Cardiac fibroblast (primary cell): Measurements from ENCODE around the gene RAB20.
A peak's percentile ranks its signal among the peaks of the same experiment; 100 is the strongest.

Experiments used
- DNase-seq, 2 donors: peaks; one replicate each; pipeline versions ENCODE4 v3.0.0 to v3.0.0-alpha.2; 2010; ENCODE audit warnings: low read depth in 2 of 2
- H3K4me3 ChIP-seq, 2 donors: replicated peaks in 1 of 2; 1 replicate in 1 of 2; 2 replicates in 1 of 2; pipeline ENCODE4 v1.5.1; 2011; ENCODE audit warnings: low read depth in 2 of 2, low read length in 2 of 2, mild to moderate bottlenecking in 2 of 2, moderate library complexity in 1 of 2
- TF ChIP-seq, protein P1 (sequence below): IDR thresholded peaks from one replicate; pipeline ENCODE4 v1.5.1; 2011; ENCODE audit warnings: low read depth, mild to moderate bottlenecking, low read length, inconsistent platforms

The RAB20 gene

GRCh38 chr13:110512198-110512740 lies 49.3 kb downstream of the RAB20 start:
- DNase-seq, result no peak
- TF ChIP-seq, protein P1, sequence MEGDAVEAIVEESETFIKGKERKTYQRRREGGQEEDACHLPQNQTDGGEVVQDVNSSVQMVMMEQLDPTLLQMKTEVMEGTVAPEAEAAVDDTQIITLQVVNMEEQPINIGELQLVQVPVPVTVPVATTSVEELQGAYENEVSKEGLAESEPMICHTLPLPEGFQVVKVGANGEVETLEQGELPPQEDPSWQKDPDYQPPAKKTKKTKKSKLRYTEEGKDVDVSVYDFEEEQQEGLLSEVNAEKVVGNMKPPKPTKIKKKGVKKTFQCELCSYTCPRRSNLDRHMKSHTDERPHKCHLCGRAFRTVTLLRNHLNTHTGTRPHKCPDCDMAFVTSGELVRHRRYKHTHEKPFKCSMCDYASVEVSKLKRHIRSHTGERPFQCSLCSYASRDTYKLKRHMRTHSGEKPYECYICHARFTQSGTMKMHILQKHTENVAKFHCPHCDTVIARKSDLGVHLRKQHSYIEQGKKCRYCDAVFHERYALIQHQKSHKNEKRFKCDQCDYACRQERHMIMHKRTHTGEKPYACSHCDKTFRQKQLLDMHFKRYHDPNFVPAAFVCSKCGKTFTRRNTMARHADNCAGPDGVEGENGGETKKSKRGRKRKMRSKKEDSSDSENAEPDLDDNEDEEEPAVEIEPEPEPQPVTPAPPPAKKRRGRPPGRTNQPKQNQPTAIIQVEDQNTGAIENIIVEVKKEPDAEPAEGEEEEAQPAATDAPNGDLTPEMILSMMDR, result no peak
- H3K4me3 ChIP-seq, result no peak overlapping the region

- H3K4me3 ChIP-seq, result no peak overlapping the region
- TF ChIP-seq, protein P1, result no peak
- no peak for DNase-seq
Observed at GRCh38 chr13:110511509-110512181, 49.9 kb downstream of the RAB20 start.

DNA sequence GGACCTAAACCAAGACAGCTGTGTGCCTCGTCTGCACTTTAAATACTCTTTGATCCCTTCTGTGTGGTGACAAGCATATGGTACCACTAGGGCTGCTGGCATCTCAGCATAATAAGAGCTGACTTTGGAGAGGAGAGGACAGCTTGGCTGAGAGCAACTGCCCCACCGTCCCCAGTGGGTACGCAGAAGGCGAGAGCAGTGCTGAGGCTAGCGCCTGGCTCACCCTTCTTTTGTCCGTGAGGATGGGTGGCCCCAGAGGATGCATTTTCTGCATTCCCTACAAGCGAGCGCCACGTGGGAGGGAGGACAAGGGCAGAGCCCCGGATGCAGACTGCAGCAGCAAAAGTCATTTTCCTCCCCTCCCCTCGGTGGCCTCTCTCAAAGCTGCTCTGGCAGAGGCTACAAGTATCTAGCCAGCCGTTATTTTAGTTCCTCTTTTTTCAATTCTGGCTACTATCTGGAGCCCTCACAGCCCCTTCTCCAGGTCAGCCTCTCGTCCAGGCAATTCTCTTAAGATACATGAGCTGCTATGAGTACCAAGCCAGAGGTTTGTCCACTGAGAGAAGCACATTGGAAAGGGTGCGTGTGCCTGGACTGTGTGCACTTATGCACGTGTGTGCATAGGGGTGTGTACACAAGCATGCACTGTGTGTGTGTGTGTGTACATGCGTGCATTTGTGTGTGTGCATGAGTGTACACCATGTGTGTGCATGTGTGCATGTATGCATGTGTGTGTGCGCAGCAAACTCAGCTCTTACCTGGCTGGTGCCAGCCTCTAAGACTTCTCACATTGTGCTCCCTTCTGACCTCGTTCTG lies 51.3 kb downstream of the RAB20 start:
- no peak for DNase-seq
- H3K4me3 ChIP-seq, result no peak overlapping the region
- TF ChIP-seq, protein P1, result no peak

GRCh38 chr13:110509478-110509926 lies 52.0 kb downstream of the RAB20 start:
- no peak overlapping the region for H3K4me3 ChIP-seq
- TF ChIP-seq, protein P1, result no peak
- no peak for DNase-seq

- no peak for DNase-seq
- TF ChIP-seq, protein P1, result peak; percentile 8
- H3K4me3 ChIP-seq, result no peak overlapping the region
Observed at GRCh38 chr13:110507678-110508381, 53.7 kb downstream of the RAB20 start.

DNA sequence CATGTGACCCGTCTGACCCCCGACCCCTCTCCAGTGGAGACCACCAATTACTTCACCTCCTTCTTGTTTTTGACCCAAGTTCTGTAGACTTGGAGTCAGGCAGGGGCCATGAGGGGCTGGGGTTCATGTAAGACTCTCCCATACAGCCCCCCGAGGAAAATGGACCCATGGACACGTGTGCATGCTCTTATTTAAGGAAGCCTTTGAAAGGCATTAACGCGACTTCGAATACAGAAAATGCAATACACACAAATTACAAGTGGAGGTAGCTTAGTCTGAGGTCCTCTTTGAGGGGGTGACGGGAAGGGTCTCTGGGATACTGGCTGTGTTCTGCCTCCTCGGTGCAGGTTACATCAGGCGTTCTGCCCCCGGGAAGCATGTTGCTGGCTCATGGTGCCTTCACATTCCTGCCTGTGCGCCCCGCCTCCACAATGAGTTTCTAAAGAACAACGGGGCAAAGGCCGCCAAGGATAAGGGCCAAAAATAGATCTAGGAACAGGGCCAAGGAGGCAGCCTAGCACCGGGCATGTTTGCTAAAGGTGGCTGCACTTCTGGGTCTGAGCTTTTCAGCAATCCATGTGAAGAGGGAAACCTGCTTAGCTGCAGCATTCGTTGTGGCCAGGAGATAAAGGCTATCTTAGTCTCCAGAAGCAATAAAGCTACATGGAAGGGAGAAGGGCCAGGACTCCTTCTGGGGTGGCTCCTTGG lies 54.5 kb downstream of the RAB20 start:
- no peak overlapping the region for H3K4me3 ChIP-seq
- peak; percentile 45 to 73 for DNase-seq
- TF ChIP-seq, protein P1, result no peak
